Motor neuron (in vitro differentiated cells): Measurements from ENCODE around the gene SAMD4A. TPM values are rescaled to one million over a fixed set of nuclear protein-coding genes. Genes with fewer than 3 reads are reported as not detected.
"Not testable (repeated sequence)": the region's sequence is repeated elsewhere in the genome, so short reads cannot be mapped to it uniquely, and the experiment has no call there.

Source experiments
- ATAC-seq, 8 experiments: fragments of 200-7000 bp; cut with Tn5 transposase; replicated peaks in 6 of 8; 2 replicates each; pipeline ENCODE4 v1.8.0; 2021; ENCODE audit warnings: mild to moderate bottlenecking in 8 of 8, moderate library complexity in 8 of 8
- H3K27ac ChIP-seq, 2 donors: fragments of 250-450 bp; sonication (Bioruptor Pico); 2 replicates each; pipeline ENCODE4 v1.9.0; 2021; ENCODE audit warnings: antibody characterized with exemption in 2 of 2, mild to moderate bottlenecking in 2 of 2, moderate library complexity in 1 of 2
- H3K4me1 ChIP-seq, 2 donors: fragments of 250-450 bp; sonication (Bioruptor Pico); replicated peaks in 1 of 2; 2 replicates each; pipeline ENCODE4 v1.6.1; 2021; ENCODE audit warnings: antibody characterized with exemption in 2 of 2, mild to moderate bottlenecking in 2 of 2, moderate library complexity in 1 of 2
- H3K4me3 ChIP-seq, 5 donors: fragments of 250-450 bp; sonication (Bioruptor Pico); 2 replicates each; pipeline ENCODE4 v1.9.0; 2021; ENCODE audit warnings: antibody characterized with exemption in 5 of 5, mild to moderate bottlenecking in 5 of 5, moderate library complexity in 4 of 5
- WGBS, 10 experiments: fragments of 450-650 bp; shearing (Covaris generic); methylation state at CpG; one replicate each; pipeline ENCODE4 v1.0.0; 2022; 5-methylcytosine and 5-hydroxymethylcytosine counted together
- in situ Hi-C, 9 experiments: fragments of 400-800 bp; cut with MboI; loops; one replicate each; pipeline ENCODE4 v1.15.0; 2021; ENCODE audit warnings: low sequenced_read_pairs in 9 of 9, low pct_unique_long_range_greater_than_20kb in 2 of 9; ENCODE audit not compliant: unreplicated experiment in 9 of 9
- total RNA-seq, 8 experiments: library from RNA; unstranded; fragments of 300-600 nt; gene quantifications; 2 replicates each; pipeline versions ENCODE4 v1.2.3 to v1.2.4, GENCODE V29; 2022

Gene SAMD4A
- total RNA-seq, 8 experiments from 2014 or later = 2.1 to 38.6 (median 9.9) TPM

- Histone ChIP-seq H3K4me1 (no peaks in the 10 kb centered on the region), H3K27ac (no peak overlapping the region), H3K4me3 (no peak overlapping the region)
- in situ Hi-C loops = loop anchor here in 2 of 9 experiments (25.0 kb wide), 1 partner anchor 187 kb away; the partner anchor contains the start of gene SAMD4A (in 2 of the 2)
- no peak for ATAC-seq
- 90 to 100% (median 95%) methylated on average over 1 to 5 of the region's 5 CpGs; no CpG with 5 or more reads in 1 of the 10 experiments for WGBS, 10 experiments
Measured at GRCh38 chr14:54749727-54750126, 182.8 kb downstream of the SAMD4A start.

GRCh38 chr14:54752611-54753010 is 185.7 kb downstream of the SAMD4A start:
- H3K27ac ChIP-seq, ATAC-seq, H3K4me3 ChIP-seq, H3K4me1 ChIP-seq: not testable (repeated sequence)
- in situ Hi-C loops = loop anchor here in 2 of 9 experiments (25.0 kb wide), 1 partner anchor 190 kb away; the partner anchor contains the start of gene SAMD4A (in 2 of the 2)
- 60 to 100% (median 98%) methylated on average over 1 to 4 of the region's 9 CpGs; no CpG with 5 or more reads in 2 of the 10 experiments for WGBS, 10 experiments

GRCh38 chr14:54753396-54753795 is 186.5 kb downstream of the SAMD4A start:
- 56 to 94% (median 79%) methylated on average over 2 to 3 of the region's 3 CpGs; no CpG with 5 or more reads in 2 of the 10 experiments for WGBS, 10 experiments
- not testable (repeated sequence) for H3K4me3 ChIP-seq, H3K27ac ChIP-seq, H3K4me1 ChIP-seq, ATAC-seq
- in situ Hi-C loops = loop anchor here in 2 of 9 experiments (25.0 kb wide), 1 partner anchor 191 kb away; the partner anchor contains the start of gene SAMD4A (in 2 of the 2)

DNA sequence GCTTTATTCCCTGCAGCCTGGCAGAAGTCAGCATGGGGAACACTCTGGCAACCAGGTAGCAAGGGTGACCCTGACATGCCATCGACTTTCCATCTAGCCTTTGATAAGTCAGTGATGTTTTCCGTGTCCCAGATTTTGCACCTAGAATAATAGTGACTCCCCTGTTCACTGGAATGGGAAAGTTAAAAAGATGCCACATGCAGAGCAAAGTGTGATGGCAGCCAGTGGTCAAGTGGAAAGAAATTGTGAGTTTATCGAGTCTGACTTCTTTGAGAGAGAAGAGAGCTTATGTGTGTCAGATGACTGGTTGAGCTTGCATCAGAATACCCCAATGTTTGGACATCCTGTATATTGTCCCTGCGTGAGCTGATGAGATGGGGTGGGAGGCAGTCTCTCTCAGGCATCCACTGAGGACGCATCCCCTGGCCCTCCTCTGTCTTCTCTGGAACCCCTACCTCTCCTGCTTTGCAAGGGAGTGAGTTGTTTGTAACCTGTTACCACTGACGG is 187.2 kb downstream of the SAMD4A start:
- no peak for ATAC-seq
- Histone ChIP-seq H3K27ac (no peak overlapping the region), H3K4me1 (no peaks in the 10 kb centered on the region), H3K4me3 (no peak overlapping the region)
- in situ Hi-C loops = loop anchor here in 2 of 9 experiments (25.0 kb wide), 1 partner anchor 192 kb away; the partner anchor contains the start of gene SAMD4A (in 2 of the 2)
- WGBS, 10 experiments = 80 to 100% (median 93%) methylated on average over 1 to 5 of the region's 6 CpGs; no CpG with 5 or more reads in 1 of the 10 experiments

- ATAC-seq = peak in 2 of 8 experiments; percentile 16 to 74
- Histone ChIP-seq H3K4me3 (no peak overlapping the region), H3K27ac (no peak overlapping the region), H3K4me1 (no peaks in the 10 kb centered on the region)
- 67 to 100% (median 94%) methylated on average over 1 to 7 of the region's 11 CpGs; no CpG with 5 or more reads in 2 of the 10 experiments for WGBS, 10 experiments
- in situ Hi-C loops = loop anchor here in 2 of 9 experiments (25.0 kb wide), 1 partner anchor 193 kb away; the partner anchor contains the start of gene SAMD4A (in 2 of the 2)
Measured at GRCh38 chr14:54754623-54755386, 187.9 kb downstream of the SAMD4A start.

- H3K4me3 ChIP-seq = no peak overlapping the region
- no peaks in the 10 kb centered on the region for H3K4me1 ChIP-seq
- in situ Hi-C loops = loop anchor here in 2 of 9 experiments (25.0 kb wide), 1 partner anchor 195 kb away; the partner anchor contains the start of gene SAMD4A (in 2 of the 2)
- WGBS, 10 experiments = 13 to 100% (median 86%) methylated on average over 1 to 2 of the region's 3 CpGs; no CpG with 5 or more reads in 2 of the 10 experiments
- no peak for ATAC-seq
- H3K27ac ChIP-seq = no peak overlapping the region
Measured at GRCh38 chr14:54756656-54757392, 189.9 kb downstream of the SAMD4A start.

DNA sequence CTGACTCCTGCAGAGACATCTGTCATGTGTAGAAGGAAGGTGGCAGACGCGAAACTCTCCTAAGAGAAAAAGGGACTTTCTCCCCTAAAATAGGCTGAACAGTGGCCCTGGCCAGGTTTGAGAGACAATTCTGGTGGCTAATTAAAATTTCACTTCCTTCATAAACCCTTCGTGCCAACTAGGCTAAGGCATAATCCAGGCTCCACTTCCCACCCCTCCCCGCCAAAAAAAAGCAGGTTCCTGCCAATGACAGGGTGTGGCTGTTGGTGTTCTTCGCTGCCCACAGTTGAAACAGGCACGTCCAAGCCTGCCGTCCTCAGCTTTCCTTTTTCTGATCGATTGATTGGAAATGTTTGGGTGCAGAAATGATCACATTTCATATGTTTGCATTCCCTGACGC is 191.1 kb downstream of the SAMD4A start:
- in situ Hi-C loops = loop anchor here in 2 of 9 experiments (25.0 kb wide), 1 partner anchor 196 kb away; the partner anchor contains the start of gene SAMD4A (in 2 of the 2)
- H3K4me3 ChIP-seq = no peak overlapping the region
- no peak for ATAC-seq
- 47 to 100% (median 82%) methylated on average over 1 to 9 of the region's 9 CpGs; no CpG with 5 or more reads in 2 of the 10 experiments for WGBS, 10 experiments
- no peaks in the 10 kb centered on the region for H3K4me1 ChIP-seq
- no peak overlapping the region for H3K27ac ChIP-seq

GRCh38 chr14:54759982-54760585 is 193.2 kb downstream of the SAMD4A start:
- ATAC-seq = no peak
- in situ Hi-C loops = loop anchor here in 2 of 9 experiments (25.0 kb wide), 1 partner anchor 198 kb away; the partner anchor contains the start of gene SAMD4A (in 2 of the 2)
- H3K4me3 ChIP-seq = no peak overlapping the region
- WGBS, 10 experiments = 40 to 100% (median 80%) methylated on average over 1 to 6 of the region's 33 CpGs; no CpG with 5 or more reads in 3 of the 10 experiments
- no peak overlapping the region for H3K27ac ChIP-seq
- H3K4me1 ChIP-seq = no peaks in the 10 kb centered on the region

GRCh38 chr14:54760866-54761575 is 194.1 kb downstream of the SAMD4A start:
- H3K4me3 ChIP-seq = no peak overlapping the region
- no peaks in the 10 kb centered on the region for H3K4me1 ChIP-seq
- WGBS, 10 experiments = 74 to 100% (median 91%) methylated on average over 1 to 10 of the region's 11 CpGs; no CpG with 5 or more reads in 3 of the 10 experiments
- in situ Hi-C loops = loop anchor here in 2 of 9 experiments (25.0 kb wide), 1 partner anchor 199 kb away; the partner anchor contains the start of gene SAMD4A (in 2 of the 2)
- no peak for ATAC-seq
- no peak overlapping the region for H3K27ac ChIP-seq

GRCh38 chr14:54761835-54762234 is 194.9 kb downstream of the SAMD4A start:
- no peaks in the 10 kb centered on the region for H3K4me1 ChIP-seq
- 0 to 100% (median 95%) methylated on average over 1 to 5 of the region's 6 CpGs; no CpG with 5 or more reads in 2 of the 10 experiments for WGBS, 10 experiments
- no peak overlapping the region for H3K27ac ChIP-seq
- no peak overlapping the region for H3K4me3 ChIP-seq
- in situ Hi-C loops = loop anchor here in 2 of 9 experiments (25.0 kb wide), 1 partner anchor 200 kb away; the partner anchor contains the start of gene SAMD4A (in 2 of the 2)
- peak in 2 of 8 experiments; percentile 27 to 60 for ATAC-seq

- 0% methylated on average over 1 of the region's 5 CpGs; no CpG with 5 or more reads in 9 of the 10 experiments for WGBS, 10 experiments
- ATAC-seq = peak in 2 of 8 experiments; percentile 73 to 79
- in situ Hi-C loops = loop anchor here in 2 of 9 experiments (25.0 kb wide), 1 partner anchor 200 kb away; the partner anchor contains the start of gene SAMD4A (in 2 of the 2)
- Histone ChIP-seq H3K4me1 (no peaks in the 10 kb centered on the region), H3K4me3 (no peak overlapping the region), H3K27ac (no peak overlapping the region)
Measured at GRCh38 chr14:54762296-54762695, 195.4 kb downstream of the SAMD4A start.
